ENCODE measurements around the gene PTBP3. TPM values are rescaled to one million over a fixed set of nuclear protein-coding genes. Genes with fewer than 3 reads are reported as not detected.
A peak's percentile ranks its signal among the peaks of the same experiment; 100 is the strongest.
"Not testable (repeated sequence)": the region's sequence is repeated elsewhere in the genome, so short reads cannot be mapped to it uniquely, and the experiment has no call there.

Gene PTBP3
- total RNA-seq, 1 donor from 2014 or later, result 94.0 TPM

DNA sequence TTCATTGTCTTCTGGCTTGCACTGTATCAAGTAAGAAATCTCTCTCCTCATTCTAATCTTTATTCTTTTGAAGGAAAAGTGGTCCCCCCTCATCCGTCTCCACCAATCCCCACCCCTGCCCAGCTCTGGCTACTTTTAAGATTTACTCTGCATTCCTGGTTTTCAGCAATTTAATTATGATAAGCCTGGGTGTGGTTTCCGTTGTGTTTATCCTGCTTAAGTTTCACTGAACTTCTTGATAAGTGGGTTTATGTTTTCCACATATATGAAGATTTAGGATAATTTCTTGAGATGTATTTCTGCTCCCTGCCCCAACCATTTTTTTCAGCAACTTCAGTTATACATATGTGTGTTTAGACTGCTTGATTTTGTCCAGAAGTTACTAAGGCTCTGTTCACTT lies 46.5 kb downstream of the PTBP3 start:
- DNase-seq (ENCODE audit: low spot score), result no peak
- TF ChIP-seq, protein P1, sequence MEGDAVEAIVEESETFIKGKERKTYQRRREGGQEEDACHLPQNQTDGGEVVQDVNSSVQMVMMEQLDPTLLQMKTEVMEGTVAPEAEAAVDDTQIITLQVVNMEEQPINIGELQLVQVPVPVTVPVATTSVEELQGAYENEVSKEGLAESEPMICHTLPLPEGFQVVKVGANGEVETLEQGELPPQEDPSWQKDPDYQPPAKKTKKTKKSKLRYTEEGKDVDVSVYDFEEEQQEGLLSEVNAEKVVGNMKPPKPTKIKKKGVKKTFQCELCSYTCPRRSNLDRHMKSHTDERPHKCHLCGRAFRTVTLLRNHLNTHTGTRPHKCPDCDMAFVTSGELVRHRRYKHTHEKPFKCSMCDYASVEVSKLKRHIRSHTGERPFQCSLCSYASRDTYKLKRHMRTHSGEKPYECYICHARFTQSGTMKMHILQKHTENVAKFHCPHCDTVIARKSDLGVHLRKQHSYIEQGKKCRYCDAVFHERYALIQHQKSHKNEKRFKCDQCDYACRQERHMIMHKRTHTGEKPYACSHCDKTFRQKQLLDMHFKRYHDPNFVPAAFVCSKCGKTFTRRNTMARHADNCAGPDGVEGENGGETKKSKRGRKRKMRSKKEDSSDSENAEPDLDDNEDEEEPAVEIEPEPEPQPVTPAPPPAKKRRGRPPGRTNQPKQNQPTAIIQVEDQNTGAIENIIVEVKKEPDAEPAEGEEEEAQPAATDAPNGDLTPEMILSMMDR (IDR thresholded peaks at IDR 0.05; ENCODE audit: unreplicated experiment), result no peak
- H3K9me3 Mint-ChIP-seq (ENCODE audit: unreplicated experiment), result peaks cover 5% of the 10 kb centered on the region
- H3K27me3 Mint-ChIP-seq (ENCODE audit: unreplicated experiment), result peaks cover 3% of the 10 kb centered on the region
- peak overlapping the region; percentile 17 for H3K4me3 Mint-ChIP-seq (ENCODE audit: unreplicated experiment)
- H3K27ac Mint-ChIP-seq (ENCODE audit: unreplicated experiment), result no peak overlapping the region
- H3K4me1 Mint-ChIP-seq (ENCODE audit: unreplicated experiment), result peaks cover 9% of the 10 kb centered on the region
- H3K36me3 Mint-ChIP-seq (ENCODE audit: low read depth, unreplicated experiment), result peaks cover 58% of the 10 kb centered on the region

DNA sequence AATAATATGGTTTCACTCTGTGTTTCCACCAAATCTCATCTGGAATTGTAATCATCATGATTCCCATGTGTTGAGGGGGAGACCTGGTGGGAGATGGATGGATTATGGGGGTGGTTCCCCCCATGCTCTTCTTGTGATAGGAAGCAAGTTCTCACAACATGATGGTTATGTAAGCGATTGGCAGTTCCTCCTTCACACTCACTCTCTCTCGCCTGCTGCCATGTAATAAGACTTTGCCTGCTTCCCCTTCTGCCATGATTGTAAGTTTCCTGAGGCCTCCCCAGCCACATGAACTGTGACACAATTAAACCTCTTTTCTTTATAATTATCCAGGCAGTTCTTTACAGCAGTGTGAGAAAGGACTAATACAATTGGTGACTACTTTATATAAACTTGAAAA lies 48.4 kb downstream of the PTBP3 start:
- DNase-seq (ENCODE audit: low spot score), result no peak
- peak overlapping the region; percentile 62 for H3K4me3 Mint-ChIP-seq (ENCODE audit: unreplicated experiment)
- peaks cover 9% of the 10 kb centered on the region for H3K4me1 Mint-ChIP-seq (ENCODE audit: unreplicated experiment)
- peaks cover 5% of the 10 kb centered on the region for H3K9me3 Mint-ChIP-seq (ENCODE audit: unreplicated experiment)
- H3K27ac Mint-ChIP-seq (ENCODE audit: unreplicated experiment), result no peak overlapping the region
- H3K27me3 Mint-ChIP-seq (ENCODE audit: unreplicated experiment), result peaks cover 3% of the 10 kb centered on the region
- TF ChIP-seq, protein P1 (IDR thresholded peaks at IDR 0.05; ENCODE audit: unreplicated experiment), result no peak
- H3K36me3 Mint-ChIP-seq (ENCODE audit: low read depth, unreplicated experiment), result peaks cover 58% of the 10 kb centered on the region

DNA sequence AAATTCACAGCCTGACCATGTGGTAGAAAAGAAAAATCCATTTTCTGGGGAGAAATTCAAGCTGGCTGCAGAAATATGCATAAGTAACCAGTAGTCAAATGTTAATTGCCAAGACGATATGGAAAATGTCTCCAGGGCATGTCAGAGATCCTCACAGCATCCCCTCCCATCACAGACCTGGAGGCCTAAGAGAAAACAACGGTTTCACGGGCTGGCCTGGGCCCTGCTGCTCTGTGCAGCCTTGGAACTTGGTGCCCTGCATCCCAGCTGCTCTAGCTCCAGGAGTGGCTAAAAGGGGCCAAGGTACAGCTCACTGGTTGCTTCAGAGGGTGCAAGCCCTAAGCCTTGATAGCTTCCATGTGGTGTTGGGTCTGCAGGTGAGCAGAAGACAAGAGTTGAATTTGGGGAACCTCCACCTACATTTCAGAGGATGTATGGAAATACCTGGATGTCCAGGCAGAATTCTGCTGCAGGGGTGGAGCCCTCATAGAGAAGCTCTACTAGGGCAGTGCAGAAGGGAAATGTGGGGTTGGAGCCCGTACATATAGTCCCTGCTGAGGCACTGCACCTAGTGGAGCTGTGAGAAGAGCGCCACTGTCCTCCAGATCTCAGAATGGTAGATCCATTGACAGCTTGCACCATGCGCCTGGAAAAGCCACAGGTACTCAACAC lies 49.7 kb downstream of the PTBP3 start:
- Mint-ChIP-seq H3K4me3 (ENCODE audit: unreplicated experiment) (peak overlapping the region; percentile 76), H3K36me3 (ENCODE audit: low read depth, unreplicated experiment) (peaks cover 58% of the 10 kb centered on the region), H3K27ac (ENCODE audit: unreplicated experiment) (no peak overlapping the region), H3K9me3 (ENCODE audit: unreplicated experiment) (peaks cover 5% of the 10 kb centered on the region), H3K4me1 (ENCODE audit: unreplicated experiment) (peaks cover 4% of the 10 kb centered on the region), H3K27me3 (ENCODE audit: unreplicated experiment) (peaks cover 3% of the 10 kb centered on the region)
- TF ChIP-seq, protein P1 (IDR thresholded peaks at IDR 0.05; ENCODE audit: unreplicated experiment), result no peak
- no peak for DNase-seq (ENCODE audit: low spot score)

DNA sequence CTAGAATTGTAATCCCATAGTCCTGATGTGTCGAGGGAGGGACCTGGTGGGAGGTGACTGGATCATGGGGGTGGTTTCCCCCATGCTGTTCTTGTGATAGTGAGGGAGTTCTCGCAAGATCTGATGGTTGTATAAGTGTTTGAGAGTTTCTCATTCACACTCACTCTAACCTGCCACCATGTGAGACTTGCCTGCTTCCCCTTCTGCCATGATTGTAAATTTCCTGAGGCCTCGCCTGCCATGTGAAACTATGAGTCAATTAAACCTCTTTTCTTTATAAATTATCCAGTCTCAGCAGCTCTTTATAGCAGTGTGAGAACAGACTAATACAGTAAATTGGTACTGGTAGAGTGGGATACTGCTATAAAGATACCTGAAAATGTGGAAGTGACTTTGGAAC lies 50.6 kb downstream of the PTBP3 start:
- not testable (repeated sequence) for H3K4me1 Mint-ChIP-seq (ENCODE audit: unreplicated experiment); H3K9me3 Mint-ChIP-seq (ENCODE audit: unreplicated experiment); DNase-seq (ENCODE audit: low spot score); H3K27me3 Mint-ChIP-seq (ENCODE audit: unreplicated experiment); H3K27ac Mint-ChIP-seq (ENCODE audit: unreplicated experiment); H3K4me3 Mint-ChIP-seq (ENCODE audit: unreplicated experiment)
- peaks cover 50% of the 10 kb centered on the region for H3K36me3 Mint-ChIP-seq (ENCODE audit: low read depth, unreplicated experiment)

DNA sequence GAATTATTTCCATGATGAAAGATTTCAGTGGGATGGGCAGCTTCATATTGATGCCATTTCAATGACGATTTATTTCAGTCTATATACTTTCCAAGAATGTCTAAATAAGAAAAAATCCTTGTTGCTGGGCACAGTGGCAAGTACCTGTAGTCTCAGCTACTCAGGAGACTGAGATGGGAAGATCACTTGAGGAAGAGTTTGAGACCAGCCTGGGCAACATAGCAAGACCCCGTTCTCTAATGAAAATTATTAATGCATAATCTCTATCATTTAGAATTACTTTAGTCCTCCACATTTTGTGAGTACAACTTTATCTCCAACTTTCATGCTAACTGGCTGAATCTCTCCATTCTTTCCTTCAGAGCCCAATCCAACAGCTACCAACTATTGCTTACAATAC lies 52.5 kb downstream of the PTBP3 start:
- Mint-ChIP-seq H3K36me3 (ENCODE audit: low read depth, unreplicated experiment) (peaks cover 33% of the 10 kb centered on the region), H3K27ac (ENCODE audit: unreplicated experiment) (no peak overlapping the region)

More for the DNA sequence above, 52.5 kb downstream of the PTBP3 start:
- TF ChIP-seq, protein P1 (IDR thresholded peaks at IDR 0.05; ENCODE audit: unreplicated experiment), result no peak
- Mint-ChIP-seq H3K4me3 (ENCODE audit: unreplicated experiment) (no peak overlapping the region), H3K4me1 (ENCODE audit: unreplicated experiment) (peaks cover 4% of the 10 kb centered on the region), H3K9me3 (ENCODE audit: unreplicated experiment) (peaks cover 5% of the 10 kb centered on the region), H3K27me3 (ENCODE audit: unreplicated experiment) (peaks cover 3% of the 10 kb centered on the region)
- no peak for DNase-seq (ENCODE audit: low spot score)

Measured in endothelial cell (in vitro differentiated cells).